Activated B cell treated with CpG ODN at 0.5 μM for 24 hours (primary cell): Measurements from ENCODE around the gene MYO5C. TPM values are rescaled to one million over a fixed set of nuclear protein-coding genes. Genes with fewer than 3 reads are reported as not detected.

Experiments used
- ATAC-seq: fragments of 200-7000 bp; cut with Tn5 transposase; one replicate; pipeline ENCODE4 v1.10.0; 2021; ENCODE audit warnings: low read depth, mild to moderate bottlenecking, moderate library complexity
- CTCF ChIA-PET: fragments of 350-600 bp; sonication (Branson Sonifier 250); formaldehyde crosslinking; loops from one replicate; lab custom pipeline; 2021; ENCODE audit warnings: antibody characterized with exemption; lab: Charles Lee
- POLR2A ChIA-PET: fragments of 350-600 bp; sonication (Branson Sonifier 250); formaldehyde crosslinking; loops from one replicate; lab custom pipeline; 2021; ENCODE audit warnings: antibody characterized with exemption; lab: Charles Lee
- DNase-seq: peaks from one replicate; pipeline ENCODE4 v3.0.0; 2022
- H3K27ac Mint-ChIP-seq: one replicate; pipeline ENCODE4 v1.8.0; 2020; ENCODE audit warnings: mixed read lengths
- H3K27me3 Mint-ChIP-seq: one replicate; pipeline ENCODE4 v1.8.0; 2021; ENCODE audit warnings: mixed read lengths
- H3K36me3 Mint-ChIP-seq: one replicate; pipeline ENCODE4 v1.8.0; 2021; ENCODE audit warnings: low read depth, mixed read lengths
- H3K4me1 Mint-ChIP-seq: one replicate; pipeline ENCODE4 v1.8.0; 2021; ENCODE audit warnings: mixed read lengths
- H3K4me3 Mint-ChIP-seq: one replicate; pipeline ENCODE4 v1.8.0; 2020; ENCODE audit warnings: mild to moderate bottlenecking, mixed read lengths
- H3K9me3 Mint-ChIP-seq: one replicate; pipeline ENCODE4 v1.8.0; 2020; ENCODE audit warnings: mixed read lengths
- CTCF ChIP-seq: fragments of 200-600 bp; IDR thresholded peaks from one replicate; pipeline ENCODE4 v1.8.0; 2022; ENCODE audit warnings: antibody characterized with exemption, mild to moderate bottlenecking
- intact Hi-C: fragments of 100-400 bp; cut with micrococcal nuclease; formaldehyde crosslinking; loops from one replicate; pipeline ENCODE4 v1.15.1; 2024
- total RNA-seq: library from RNA; stranded (reverse); gene quantifications from 2 replicates; pipeline ENCODE4 v1.2.3, GENCODE V29; 2022

The MYO5C gene
- total RNA-seq, 1 donor from 2014 or later = 3.3 TPM

GRCh38 chr15:52258461-52258860, 37.1 kb downstream of the MYO5C start:
- CTCF ChIA-PET = interaction anchor here (0.7 to 7.2 kb wide), 8 partner anchors 23 to 479 kb away, joined by 3 to 66 read pairs (median 11); no protein-coding TSS in a partner anchor
- Mint-ChIP-seq H3K4me1 (peaks cover 63% of the 10 kb centered on the region), H3K27me3 (no peaks in the 10 kb centered on the region), H3K27ac (peak overlapping the region; percentile 30), H3K36me3 (no peaks in the 10 kb centered on the region), H3K9me3 (no peaks in the 10 kb centered on the region), H3K4me3 (no peak overlapping the region)
- POLR2A ChIA-PET = interaction anchor here (0.7 to 16.1 kb wide), 3 partner anchors 25 to 520 kb away, joined by 4 to 297 read pairs (median 6); no protein-coding TSS in a partner anchor
- no peak for TF ChIP-seq CTCF
- no peak for ATAC-seq
- intact Hi-C loops = loop anchor here (5.0 kb wide), 1 partner anchor 209 kb away; no protein-coding TSS in a partner anchor
- DNase-seq = no peak

- ChIA-PET CTCF (interaction anchor here (0.7 to 7.2 kb wide), 9 partner anchors 19 to 480 kb away, joined by 3 to 66 read pairs (median 11); no protein-coding TSS in a partner anchor), POLR2A (interaction anchor here (16.1 kb wide), 1 partner anchor 24 kb away, joined by 297 read pairs; no protein-coding TSS in a partner anchor)
- Mint-ChIP-seq H3K4me3 (no peak overlapping the region), H3K27me3 (no peaks in the 10 kb centered on the region), H3K4me1 (peaks cover 58% of the 10 kb centered on the region), H3K36me3 (no peaks in the 10 kb centered on the region), H3K27ac (no peak overlapping the region), H3K9me3 (no peaks in the 10 kb centered on the region)
- TF ChIP-seq CTCF = no peak
- DNase-seq = no peak
- no peak for ATAC-seq
- intact Hi-C loops = loop anchor here (2.0 to 5.0 kb wide), 3 partner anchors 75 to 421 kb away; partner anchors contain the start of gene ATOSA
Observed at GRCh38 chr15:52257734-52258062, 37.9 kb downstream of the MYO5C start.

GRCh38 chr15:52256930-52257733, 38.5 kb downstream of the MYO5C start:
- ATAC-seq = no peak
- H3K4me3 Mint-ChIP-seq = no peak overlapping the region
- intact Hi-C loops = loop anchor here (1.0 to 5.0 kb wide), 10 partner anchors 24 to 478 kb away; partner anchors contain the start of genes ATOSA and MYO5A
- H3K36me3 Mint-ChIP-seq = no peaks in the 10 kb centered on the region
- no peak overlapping the region for H3K27ac Mint-ChIP-seq
- no peak for TF ChIP-seq CTCF
- ChIA-PET POLR2A (interaction anchor here (0.6 to 16.1 kb wide), 6 partner anchors 24 to 427 kb away, joined by 3 to 297 read pairs (median 3); no protein-coding TSS in a partner anchor), CTCF (interaction anchor here (0.6 to 7.2 kb wide), 28 partner anchors 9 to 481 kb away, joined by 3 to 66 read pairs (median 4); partner anchors contain the start of gene MYO5C)
- no peaks in the 10 kb centered on the region for H3K27me3 Mint-ChIP-seq
- peaks cover 55% of the 10 kb centered on the region for H3K4me1 Mint-ChIP-seq
- DNase-seq = no peak
- no peaks in the 10 kb centered on the region for H3K9me3 Mint-ChIP-seq

- intact Hi-C loops = loop anchor here (1.0 to 5.0 kb wide), 10 partner anchors 23 to 479 kb away; partner anchors contain the start of genes ATOSA and MYO5A
- ATAC-seq = peak; percentile 78
- Mint-ChIP-seq H3K27me3 (no peaks in the 10 kb centered on the region), H3K9me3 (no peaks in the 10 kb centered on the region), H3K4me3 (peak overlapping the region; percentile 60), H3K36me3 (no peaks in the 10 kb centered on the region), H3K27ac (peak overlapping the region; percentile 68), H3K4me1 (peaks cover 48% of the 10 kb centered on the region)
- ChIA-PET POLR2A (interaction anchor here (0.5 to 16.1 kb wide), 9 partner anchors 23 to 428 kb away, joined by 3 to 297 read pairs (median 3); no protein-coding TSS in a partner anchor), CTCF (interaction anchor here (0.6 to 7.2 kb wide), 29 partner anchors 9 to 481 kb away, joined by 3 to 66 read pairs (median 4); partner anchors contain the start of gene MYO5C)
- peak; percentile 46 for DNase-seq
- no peak for TF ChIP-seq CTCF
Observed at GRCh38 chr15:52256366-52256765, 39.2 kb downstream of the MYO5C start.
